Smooth muscle cell of trachea (primary cell): ENCODE measurements around the gene NPHP1. TPM values are rescaled to one million over a fixed set of nuclear protein-coding genes. Genes with fewer than 3 reads are reported as not detected.

Source experiments
- total RNA-seq: library from RNA; depleted of rRNA; stranded (reverse); fragments of >200 nt; gene quantifications from 2 replicates; pipeline ENCODE4 v1.2.1, GENCODE V29; 2014

Gene NPHP1
- total RNA-seq: 5.1 and 8.3 TPM in 2 replicates

DNA sequence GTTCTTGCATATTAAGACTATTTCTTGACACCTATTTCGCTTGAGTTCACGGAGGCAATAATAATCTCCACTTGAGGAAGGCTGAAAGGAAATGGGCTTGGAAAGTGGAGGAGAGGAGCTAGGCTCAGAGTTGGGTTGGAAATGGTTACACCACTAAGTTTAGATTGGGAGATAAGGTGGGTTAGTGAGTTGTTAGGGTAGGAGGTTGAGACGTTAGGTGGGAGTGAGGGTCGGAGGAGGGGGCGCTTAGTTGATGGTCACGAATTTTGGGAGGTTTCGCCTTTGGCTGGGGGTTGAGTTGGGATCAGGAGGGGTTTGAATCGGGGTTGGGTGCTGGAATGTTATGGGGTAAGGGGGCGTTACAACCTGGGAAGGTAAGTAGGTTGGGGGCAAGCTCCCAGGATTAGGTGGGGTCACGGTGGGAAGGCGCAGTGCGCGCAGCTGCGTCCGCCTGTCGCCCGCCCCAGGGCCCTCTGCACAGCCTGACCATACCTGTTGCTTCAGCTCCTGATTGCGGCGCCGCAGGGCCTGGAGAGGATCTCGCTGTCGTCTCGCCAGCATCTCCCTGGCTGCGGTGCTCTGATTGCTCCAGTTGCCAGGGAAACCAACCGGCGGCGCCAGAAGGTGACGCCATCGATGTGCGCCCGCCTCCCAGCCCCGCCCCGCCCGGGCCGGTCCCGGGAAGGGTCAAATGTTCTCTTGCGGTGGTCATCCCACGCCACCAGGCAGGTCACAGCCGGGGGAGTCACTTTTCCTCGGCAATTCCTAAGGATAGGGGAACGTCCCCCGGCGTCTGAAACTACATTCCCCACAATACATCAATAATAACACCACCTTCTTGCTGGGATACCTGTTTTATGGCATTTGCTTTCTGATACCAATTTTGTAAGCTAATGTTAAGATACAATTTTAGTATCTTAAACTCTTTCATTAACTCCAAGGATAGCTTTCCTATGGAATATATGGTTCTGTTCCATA is at the start of gene NPHP1:
NPHP1 (minus strand) TSS at position 606 of the 978 bp plus-strand sequence; CDS start at position 561, 45 bp downstream.

DNA sequence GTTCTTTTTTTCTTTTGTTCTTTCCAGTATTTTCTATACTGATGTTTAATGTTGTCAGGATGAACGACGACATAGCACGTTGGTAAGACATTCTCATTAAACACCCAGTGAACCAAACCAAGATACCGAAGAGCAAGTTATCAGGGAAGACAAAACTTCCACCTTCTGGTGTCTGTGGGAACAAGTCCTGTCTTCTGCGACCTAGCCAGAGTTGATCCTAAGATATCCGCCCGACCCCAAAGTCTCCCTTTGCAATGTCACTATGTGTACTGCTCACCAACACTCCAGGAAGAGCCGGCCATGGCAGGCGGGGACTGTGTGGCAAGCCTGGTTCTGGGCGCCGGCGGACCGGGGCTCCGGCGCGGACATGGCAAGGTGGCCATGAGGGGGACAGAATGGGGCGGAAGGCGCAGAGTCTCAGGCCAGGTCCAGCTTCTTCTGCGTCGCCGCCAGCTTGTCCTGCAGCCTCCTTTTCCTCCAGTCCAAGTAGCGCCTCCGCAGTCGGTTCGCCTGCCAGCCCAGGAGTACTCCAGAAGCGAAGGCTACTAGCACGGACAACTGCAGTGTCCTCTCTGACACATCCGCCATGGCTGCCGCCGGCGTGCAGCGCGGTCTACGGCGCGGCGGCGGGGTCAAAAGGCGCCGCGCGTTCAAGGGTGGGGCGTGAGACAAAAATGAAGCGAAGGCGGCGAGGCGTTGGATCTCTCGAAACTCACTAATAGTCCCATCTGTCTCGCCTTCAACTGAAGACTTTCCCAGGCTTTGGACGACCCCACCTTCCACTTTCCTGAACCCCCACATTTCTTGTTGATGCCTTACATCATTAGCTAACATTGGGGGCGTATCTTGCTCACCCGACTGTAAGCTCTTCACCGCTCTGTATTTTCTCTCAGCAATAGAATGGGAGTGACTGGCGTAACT is 7.4 kb upstream of the NPHP1 start, which contains the start of gene MTLN:
MTLN (minus strand) TSS at position 610 of the 921 bp plus-strand sequence; CDS start at position 588, 22 bp downstream.

DNA sequence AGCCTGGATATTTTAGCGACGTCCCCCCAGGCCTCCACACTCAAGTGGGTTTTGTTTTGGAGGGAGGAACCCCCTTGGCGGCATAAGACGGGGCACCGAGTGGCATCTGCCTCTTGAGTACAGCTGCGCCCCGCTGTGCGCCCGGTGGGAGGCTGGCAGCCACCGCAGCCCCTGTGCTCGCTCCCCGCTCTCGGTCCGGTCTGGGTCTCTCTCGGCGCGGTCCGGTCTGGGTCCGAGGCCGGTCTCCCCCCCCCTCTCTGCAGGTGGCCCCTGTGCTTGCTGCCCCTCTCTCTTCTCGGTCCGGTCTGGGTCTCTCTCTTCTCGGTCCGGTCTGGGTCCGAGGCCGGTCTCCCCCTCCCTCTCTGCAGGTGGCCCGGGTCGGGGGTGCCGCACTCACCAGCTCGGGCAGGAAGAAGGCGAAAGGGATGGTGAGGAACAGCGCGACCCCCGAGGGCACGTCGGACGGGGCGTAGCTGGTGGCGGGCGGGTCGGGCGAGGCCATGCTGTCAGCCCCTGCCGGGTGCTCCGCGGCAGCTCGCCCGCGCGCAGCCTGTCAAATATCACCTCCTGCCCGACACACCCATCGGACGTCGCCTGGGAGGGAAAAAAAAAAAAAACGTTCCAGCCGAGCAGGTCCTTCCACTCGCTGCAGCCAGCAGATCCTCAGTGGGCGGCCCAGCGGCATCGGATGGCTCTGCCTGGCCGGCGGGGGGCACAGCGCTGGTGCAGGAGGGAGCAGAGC is 89.4 kb downstream of the NPHP1 start, which contains the start of gene MALL:
MALL (minus strand) TSS at position 532 of the 742 bp plus-strand sequence; CDS start at position 502, 30 bp downstream.

Other genes with a start within 250 kb of the NPHP1 start
- 39.9 and 41.2 TPM in 2 replicates for gene MALL, start 89.2 kb downstream of the NPHP1 start, total RNA-seq
- gene MTLN, start 7.5 kb upstream of the NPHP1 start, total RNA-seq: 49.3 and 66.8 TPM in 2 replicates